ENCODE data around the gene MPP4.

The MPP4 gene

DNA sequence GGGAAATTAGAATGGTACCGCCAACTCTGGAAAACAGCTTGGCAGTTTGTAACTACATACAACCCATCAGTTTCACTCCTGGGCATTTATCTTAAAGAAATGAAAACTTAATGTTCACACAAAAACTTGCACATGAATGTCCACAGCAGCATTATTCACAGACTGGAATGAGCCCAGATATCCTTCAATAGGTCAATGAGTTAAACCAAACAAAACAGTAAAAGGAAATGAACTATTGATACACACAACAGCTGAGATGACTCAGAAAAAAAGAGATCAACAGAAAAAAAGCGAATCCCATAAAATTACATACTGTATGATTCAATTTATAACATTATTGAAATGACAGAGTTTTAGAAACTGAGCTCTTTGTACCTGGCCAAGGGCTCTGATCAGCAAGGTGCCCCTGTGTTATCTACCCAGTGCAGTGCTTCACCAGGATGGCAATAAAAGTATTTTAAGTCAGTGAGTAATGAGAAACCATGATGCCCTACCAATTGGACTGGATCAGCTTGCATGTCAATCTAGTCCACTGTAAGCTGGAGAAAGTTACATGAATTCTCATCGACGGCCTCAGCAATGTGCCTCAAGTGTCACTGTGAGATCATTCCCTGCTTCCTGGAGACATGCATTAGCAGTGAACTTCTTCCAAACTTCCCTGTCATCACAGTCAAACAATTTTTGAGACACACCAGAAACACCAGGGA lies 77.0 kb downstream of the MPP4 start:
- no peak for DNase-seq

GRCh38 chr2:201618744-201619662 lies 79.4 kb downstream of the MPP4 start:
- DNase-seq = no peak

- DNase-seq = no peak
Measured at GRCh38 chr2:201608021-201608420, 90.4 kb downstream of the MPP4 start.

DNA sequence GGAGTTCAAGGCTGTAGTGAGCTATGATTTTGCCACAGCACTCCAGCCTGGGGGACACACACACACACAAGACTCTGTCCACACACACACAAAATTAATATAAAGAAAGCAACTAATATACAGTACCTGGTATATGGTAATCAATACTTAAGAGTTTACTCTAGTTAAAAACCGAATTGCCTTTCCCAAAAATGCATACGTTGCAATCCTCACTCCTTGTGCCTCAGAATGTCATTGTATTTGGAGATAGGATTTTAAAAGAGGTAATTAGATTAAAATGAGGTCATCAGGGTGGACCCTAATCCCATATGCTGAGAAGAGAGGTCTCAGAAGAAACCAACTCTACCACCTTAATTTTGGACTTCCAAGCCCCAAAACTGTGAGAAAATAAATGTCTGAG lies 90.9 kb downstream of the MPP4 start:
- DNase-seq = no peak

- no peak for DNase-seq
Measured at GRCh38 chr2:201600906-201601305, 97.5 kb downstream of the MPP4 start.

DNA sequence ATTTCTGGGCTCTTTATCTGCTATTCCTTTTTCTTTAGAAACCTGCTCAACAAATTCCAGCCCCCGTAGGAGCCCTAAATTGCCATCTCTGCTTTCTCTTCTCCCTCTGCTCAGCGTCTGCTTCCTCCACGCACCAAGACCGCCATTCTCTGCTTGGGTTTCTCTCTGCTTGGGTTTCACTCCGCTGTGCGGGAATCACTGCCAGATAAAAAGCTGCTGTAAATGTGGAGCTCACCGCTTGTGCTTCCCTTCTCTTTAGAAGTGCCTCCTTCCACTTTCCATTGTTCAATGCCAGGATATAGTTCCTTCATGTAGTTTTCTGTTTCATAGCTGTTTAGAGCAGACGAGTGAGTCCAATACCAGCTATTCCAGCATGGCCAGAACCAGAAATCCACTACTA lies 101.0 kb downstream of the MPP4 start:
- no peak for DNase-seq

Measured in activated gamma-delta T cell (primary cell).